Left lung (tissue), 10 donors: ENCODE data around the gene SENP7. TPM values are rescaled to one million over a fixed set of nuclear protein-coding genes. Genes with fewer than 3 reads are reported as not detected.

Experiments used
- ATAC-seq: fragments of 200-7000 bp; cut with Tn5 transposase; one replicate; pipeline ENCODE4 v1.9.1; 2020; ENCODE audit warnings: moderate library complexity
- DNase-seq, 4 donors: peaks; one replicate each; pipeline ENCODE4 v3.0.0-alpha.2; 2013 to 2020
- H3K27ac ChIP-seq, 2 donors: fragments of 200-600 bp; sonication (generic) in 1 of 2; one replicate each; pipeline versions ENCODE4 v1.5.0 to v1.8.0; 2020 to 2021
- H3K27me3 ChIP-seq, 2 donors: fragments of 200-600 bp; sonication (generic) in 1 of 2; one replicate each; pipeline versions ENCODE4 v1.5.0 to v1.8.0; 2020 to 2021
- H3K36me3 ChIP-seq, 2 donors: fragments of 200-600 bp; sonication (generic) in 1 of 2; one replicate each; pipeline versions ENCODE4 v1.5.0 to v1.8.0; 2020 to 2021
- H3K4me1 ChIP-seq, 2 donors: fragments of 200-600 bp; one replicate each; pipeline ENCODE4 v1.8.0; 2021
- H3K4me3 ChIP-seq, 2 donors: fragments of 200-600 bp; sonication (generic) in 1 of 2; one replicate each; pipeline versions ENCODE4 v1.5.0 to v1.8.0; 2020 to 2021; ENCODE audit warnings: mild to moderate bottlenecking in 1 of 2
- H3K9me3 ChIP-seq, 2 donors: fragments of 200-600 bp; sonication (generic) in 1 of 2; one replicate each; pipeline versions ENCODE4 v1.5.0 to v1.8.0; 2020 to 2021
- CTCF ChIP-seq, 2 donors: fragments of 200-600 bp; sonication (generic) in 1 of 2; IDR thresholded peaks; one replicate each; pipeline versions ENCODE4 v1.5.0 to v1.8.0; 2021; ENCODE audit warnings: antibody characterized with exemption in 2 of 2
- intact Hi-C, 2 donors: fragments of 100-400 bp; cut with DNase I; formaldehyde crosslinking; loops; one replicate each; pipeline versions ENCODE4 v1.11.2 to v1.14.2; 2022
- polyA plus RNA-seq, 6 donors: library from polyadenylated mRNA; unstranded; fragments of 120-200 nt; gene quantifications; one replicate each; pipeline ENCODE4 v1.2.1, GENCODE V29; 2013; ENCODE audit not compliant: insufficient read length in 6 of 6
- total RNA-seq, 2 donors: library from RNA; stranded (reverse); fragmentation: NEBNext Ultra II Directional; extraction: Animal tissue kit (Norgen Biotek cat#: 25700); gene quantifications; one replicate each; pipeline ENCODE4 v1.2.1, GENCODE V29; 2021
- donor health status: DM: no; HTN: yes; CAD: no.
- donor health status: DM: no; HTN: no; CAD: no.

SENP7 gene
- total and polyA plus RNA-seq, 8 donors, result 13.2 to 106 (median 98.4) TPM

GRCh38 chr3:101292027-101292426 is 221.0 kb downstream of the SENP7 start:
- Histone ChIP-seq H3K27ac (no peak overlapping the region), H3K9me3 (peaks cover 0 to 6% of the 10 kb centered on the region in 2 donors), H3K36me3 (no peaks in the 10 kb centered on the region), H3K4me1 (no peaks in the 10 kb centered on the region), H3K4me3 (no peak overlapping the region), H3K27me3 (no peaks in the 10 kb centered on the region)
- DNase-seq (no peak), ATAC-seq (no peak)
- no peak for TF ChIP-seq CTCF (IDR thresholded peaks at IDR 0.05)
- intact Hi-C loops, result no loop called here

- no peaks in the 10 kb centered on the region for H3K4me1 ChIP-seq
- ATAC-seq (no peak), DNase-seq (no peak)
- peaks cover 0 to 2% of the 10 kb centered on the region in 2 donors for H3K9me3 ChIP-seq
- H3K27me3 ChIP-seq, result no peaks in the 10 kb centered on the region
- no peak for TF ChIP-seq CTCF (IDR thresholded peaks at IDR 0.05)
- no peaks in the 10 kb centered on the region for H3K36me3 ChIP-seq
- intact Hi-C loops, result no loop called here
- H3K4me3 ChIP-seq, result no peak overlapping the region
- H3K27ac ChIP-seq, result no peak overlapping the region
Measured at GRCh38 chr3:101288294-101288693, 224.7 kb downstream of the SENP7 start.

- no peak for TF ChIP-seq CTCF (IDR thresholded peaks at IDR 0.05)
- H3K27ac ChIP-seq, result no peak overlapping the region
- ATAC-seq (no peak), DNase-seq (no peak)
- no peaks in the 10 kb centered on the region for H3K27me3 ChIP-seq
- peaks cover 0 to 2% of the 10 kb centered on the region in 2 donors for H3K9me3 ChIP-seq
- intact Hi-C loops, result no loop called here
- no peaks in the 10 kb centered on the region for H3K36me3 ChIP-seq
- no peaks in the 10 kb centered on the region for H3K4me1 ChIP-seq
- H3K4me3 ChIP-seq, result no peak overlapping the region
Measured at GRCh38 chr3:101284757-101285156, 228.3 kb downstream of the SENP7 start.

GRCh38 chr3:101281521-101282030 is 231.4 kb downstream of the SENP7 start:
- peaks cover 0 to 10% of the 10 kb centered on the region in 2 donors for H3K27me3 ChIP-seq
- ATAC-seq (no peak), DNase-seq (peak in 2 of 4 donors; percentile 55 to 65)
- H3K4me3 ChIP-seq, result no peak overlapping the region
- H3K27ac ChIP-seq, result no peak overlapping the region
- intact Hi-C loops, result no loop called here
- H3K4me1 ChIP-seq, result no peaks in the 10 kb centered on the region
- no peaks in the 10 kb centered on the region for H3K36me3 ChIP-seq
- no peaks in the 10 kb centered on the region for H3K9me3 ChIP-seq
- no peak for TF ChIP-seq CTCF (IDR thresholded peaks at IDR 0.05)

- H3K4me1 ChIP-seq, result no peaks in the 10 kb centered on the region
- intact Hi-C loops, result no loop called here
- H3K4me3 ChIP-seq, result no peak overlapping the region
- H3K36me3 ChIP-seq, result no peaks in the 10 kb centered on the region
- peak; percentile 83 for ATAC-seq
- no peak for DNase-seq
- H3K27me3 ChIP-seq, result peaks cover 0 to 16% of the 10 kb centered on the region in 2 donors
- H3K27ac ChIP-seq, result no peak overlapping the region
- H3K9me3 ChIP-seq, result no peaks in the 10 kb centered on the region
- no peak for TF ChIP-seq CTCF (IDR thresholded peaks at IDR 0.05)
Measured at GRCh38 chr3:101279765-101280385, 233.1 kb downstream of the SENP7 start.
